ENCODE results near the gene CTSS.

DNA sequence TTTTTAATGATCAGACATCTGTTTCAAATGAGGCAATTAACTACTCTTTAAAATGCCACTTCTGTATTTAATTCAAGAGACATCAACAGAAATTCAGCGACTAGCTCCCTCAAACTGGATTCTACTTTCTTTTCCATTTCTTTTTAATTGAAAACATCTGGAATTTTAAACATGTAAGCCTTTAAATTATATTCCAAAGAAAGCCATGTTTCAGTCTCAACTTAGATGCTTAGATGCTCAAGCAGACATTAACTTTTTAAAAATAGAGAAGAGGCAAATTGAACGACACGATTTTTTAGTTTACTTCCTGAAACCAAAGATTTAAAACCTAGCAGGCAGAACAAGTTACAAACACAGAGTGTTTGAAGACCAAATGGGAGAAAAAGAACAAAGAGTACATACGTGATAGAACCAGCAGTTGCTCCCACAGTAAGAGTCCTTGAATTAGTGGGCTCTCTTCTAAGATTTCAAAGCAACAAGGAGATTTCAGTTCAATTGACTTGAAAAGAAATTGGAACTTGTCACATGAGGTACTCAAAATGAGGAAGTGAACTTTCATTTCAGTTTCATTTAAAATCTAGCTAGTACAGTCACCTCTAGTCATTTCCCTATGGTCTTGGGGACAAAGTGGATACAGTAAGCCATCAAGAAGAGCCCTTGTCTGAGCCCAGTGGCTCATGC lies at the start of gene CTSS:
- TF ChIP-seq CTCF (conservative IDR thresholded peaks at IDR 0.05 in 1 of 2, IDR thresholded peaks at IDR 0.05 in 1 of 2; ENCODE audit: extremely low read depth in 1 of 2, insufficient read depth in 1 of 2, low read depth in 1 of 2, low read length in 2 of 2) = no peak
- TF ChIP-seq EZH2 (IDR thresholded peaks at IDR 0.05; ENCODE audit: borderline replicate concordance, low read length) = no peak

Data from mammary epithelial cell (primary cell).